Testis (tissue), 2 donors: ENCODE results near the gene HTT.

Experiments
- CTCF ChIP-seq, 3 experiments: fragments of 450-650 bp in 2 of 3; fragments of 200-600 bp in 1 of 3; sonication (generic) in 1 of 3; IDR thresholded peaks; one replicate each; pipeline ENCODE4 v1.5.1; 2016 to 2019; ENCODE audit warnings: antibody characterized with exemption in 3 of 3, mild to moderate bottlenecking in 2 of 3, moderate library complexity in 1 of 3
- POLR2A ChIP-seq: fragments of 450-650 bp; IDR thresholded peaks from one replicate; pipeline ENCODE4 v1.6.1; 2017; ENCODE audit warnings: antibody characterized with exemption, mild to moderate bottlenecking, moderate library complexity

GRCh38 chr4:3266076-3266475 lies 191.6 kb downstream of the HTT start:
- TF ChIP-seq CTCF (IDR thresholded peaks at IDR 0.05), result no peak
- no peak for TF ChIP-seq POLR2A
